NOMO-1 treated with DMSO at 0.1 percent for 48 hours (cell line): ENCODE measurements around the gene PCBP3.
"Not testable (repeated sequence)": the region's sequence is repeated elsewhere in the genome, so short reads cannot be mapped to it uniquely, and the experiment has no call there.

Source experiments
- DNase-seq: peaks from one replicate; lab custom pipeline; 2025; ENCODE audit not compliant: unreplicated experiment; lab: John Stamatoyannopoulos, UW

Gene PCBP3

DNA sequence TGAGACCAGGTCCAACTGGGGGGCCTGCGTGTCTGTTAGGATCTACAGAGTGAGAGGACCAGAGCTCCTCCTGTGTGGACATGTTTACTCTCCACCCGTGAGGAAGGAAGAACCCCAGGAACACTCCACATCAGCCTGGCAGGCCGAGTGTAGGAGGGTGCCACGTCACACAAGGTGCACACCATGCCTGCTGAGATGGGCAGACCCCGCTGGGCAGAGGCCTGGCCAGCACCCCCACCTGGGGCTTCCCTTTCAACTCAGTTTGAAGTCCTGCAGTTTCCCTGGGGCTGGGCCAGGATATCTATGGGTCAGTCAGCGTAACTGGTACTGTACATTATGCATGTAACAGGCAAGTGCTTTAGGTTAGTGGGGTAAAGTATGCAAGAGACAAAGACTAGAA is 30.1 kb upstream of the PCBP3 start:
- no peak for DNase-seq

GRCh38 chr21:45613881-45614280 is 29.6 kb upstream of the PCBP3 start:
- DNase-seq, result no peak

GRCh38 chr21:45615145-45615711 is 28.3 kb upstream of the PCBP3 start:
- peak; percentile 51 for DNase-seq

GRCh38 chr21:45617021-45617921 is 26.3 kb upstream of the PCBP3 start:
- no peak for DNase-seq

DNA sequence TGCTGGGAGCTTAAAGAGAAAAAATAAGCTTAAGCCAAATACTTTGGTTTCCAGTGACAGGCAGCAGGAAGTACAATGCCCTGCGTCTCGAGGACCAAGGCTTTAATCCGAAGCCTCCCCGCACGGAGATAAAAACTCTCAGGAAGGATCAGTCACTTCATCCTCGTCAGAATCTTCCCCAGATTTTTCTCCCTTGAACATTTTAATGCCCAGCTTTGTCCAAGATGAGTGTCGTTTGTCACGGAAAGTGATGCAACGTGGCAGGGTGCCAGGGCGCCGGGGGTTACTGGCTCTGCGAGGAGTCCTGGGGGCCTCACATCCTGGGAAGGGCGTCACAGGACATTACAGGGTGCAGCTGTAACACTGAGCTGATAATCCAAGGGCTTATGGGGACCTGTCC is 25.2 kb upstream of the PCBP3 start:
- DNase-seq, result no peak

DNA sequence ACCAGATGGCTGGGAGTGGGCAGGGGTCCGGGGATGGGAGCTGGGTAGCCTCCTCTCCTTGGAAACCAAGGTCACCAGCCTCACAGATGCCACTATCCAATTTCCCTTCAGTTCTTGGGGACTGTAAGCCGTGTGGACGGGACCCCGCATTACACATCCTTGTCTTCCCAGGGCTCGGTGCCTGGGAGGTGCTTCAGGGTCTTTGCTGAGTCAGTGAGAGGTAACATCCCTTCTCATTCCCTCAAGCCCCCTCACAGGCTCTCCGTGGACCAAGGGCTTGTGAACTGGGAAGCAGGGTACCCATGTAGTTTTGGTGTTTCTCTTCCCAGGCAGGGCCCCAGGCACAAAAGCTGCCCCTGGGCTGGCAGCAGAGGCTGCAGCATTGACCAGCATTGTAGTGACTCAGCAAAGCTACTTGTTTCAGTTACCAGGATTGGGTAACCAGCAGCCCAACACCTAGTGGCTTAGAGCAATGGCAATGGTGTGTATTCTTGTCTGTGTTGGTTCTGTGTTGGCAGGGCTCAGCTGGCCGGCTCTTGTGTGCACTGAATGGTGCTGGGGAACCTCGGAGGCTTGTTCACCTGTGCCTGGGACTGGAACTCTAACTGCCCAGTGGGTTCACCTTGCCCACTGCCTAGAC is 24.6 kb upstream of the PCBP3 start:
- peak; percentile 79 for DNase-seq

- DNase-seq, result no peak
These were observed 23.2 kb upstream of the PCBP3 start for GRCh38 chr21:45620201-45620923.

GRCh38 chr21:45621435-45622331 is 21.8 kb upstream of the PCBP3 start:
- not testable (repeated sequence) for DNase-seq

DNA sequence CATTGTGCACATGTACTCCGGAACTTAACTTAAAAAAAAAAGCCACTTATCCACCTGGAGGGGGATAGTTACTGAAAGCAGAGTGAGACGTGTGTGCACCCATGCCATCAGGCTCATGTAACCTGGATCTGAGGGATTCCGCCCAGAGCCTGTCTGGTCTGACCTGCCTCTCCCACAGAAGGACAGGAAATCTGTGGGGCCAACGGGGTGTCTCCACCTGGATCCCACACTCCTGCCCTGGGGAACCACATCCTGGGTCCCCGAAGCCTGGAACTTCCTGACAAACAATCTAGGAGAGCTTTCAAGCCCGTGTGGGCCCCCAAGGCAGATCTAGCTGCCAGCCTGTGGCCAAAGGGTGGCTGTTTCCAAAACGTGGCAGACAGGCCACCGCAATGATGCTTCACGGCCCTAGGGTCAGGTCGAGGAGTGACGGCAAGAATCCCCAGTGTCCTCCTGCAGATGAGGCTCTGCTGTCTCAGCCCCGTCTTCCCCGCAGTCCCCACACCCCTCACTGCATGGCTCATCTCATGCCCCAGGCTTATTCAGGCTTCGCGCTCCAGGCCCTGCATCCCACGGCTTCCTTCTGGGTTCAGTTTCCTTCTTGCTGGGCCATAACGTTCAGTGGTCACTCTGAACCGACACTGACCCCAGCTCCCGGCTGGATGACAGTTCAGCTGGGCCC is 21.0 kb upstream of the PCBP3 start:
- DNase-seq, result no peak

GRCh38 chr21:45623436-45623835 is 20.1 kb upstream of the PCBP3 start:
- DNase-seq, result no peak

DNA sequence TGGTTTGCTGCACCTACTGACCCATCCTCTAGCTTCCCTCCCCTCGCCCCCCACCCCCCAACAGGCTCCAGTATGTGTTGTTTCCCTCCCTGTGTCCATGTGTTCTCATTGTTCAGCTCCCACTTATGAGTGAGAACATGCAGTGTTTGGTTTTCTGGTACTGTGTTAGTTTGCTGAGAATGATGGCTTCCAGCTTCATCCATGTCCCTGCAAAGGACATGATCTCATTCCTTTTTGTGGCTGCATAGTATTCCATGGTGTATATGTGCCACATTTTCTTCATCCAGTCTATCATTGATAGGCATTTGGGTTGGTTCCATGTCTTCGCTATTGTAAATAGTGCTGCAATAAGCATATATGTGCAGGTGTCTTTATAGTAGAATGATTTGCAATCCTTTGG is 17.4 kb upstream of the PCBP3 start:
- DNase-seq, result not testable (repeated sequence)

GRCh38 chr21:45629046-45629981 is 14.2 kb upstream of the PCBP3 start:
- no peak for DNase-seq

DNA sequence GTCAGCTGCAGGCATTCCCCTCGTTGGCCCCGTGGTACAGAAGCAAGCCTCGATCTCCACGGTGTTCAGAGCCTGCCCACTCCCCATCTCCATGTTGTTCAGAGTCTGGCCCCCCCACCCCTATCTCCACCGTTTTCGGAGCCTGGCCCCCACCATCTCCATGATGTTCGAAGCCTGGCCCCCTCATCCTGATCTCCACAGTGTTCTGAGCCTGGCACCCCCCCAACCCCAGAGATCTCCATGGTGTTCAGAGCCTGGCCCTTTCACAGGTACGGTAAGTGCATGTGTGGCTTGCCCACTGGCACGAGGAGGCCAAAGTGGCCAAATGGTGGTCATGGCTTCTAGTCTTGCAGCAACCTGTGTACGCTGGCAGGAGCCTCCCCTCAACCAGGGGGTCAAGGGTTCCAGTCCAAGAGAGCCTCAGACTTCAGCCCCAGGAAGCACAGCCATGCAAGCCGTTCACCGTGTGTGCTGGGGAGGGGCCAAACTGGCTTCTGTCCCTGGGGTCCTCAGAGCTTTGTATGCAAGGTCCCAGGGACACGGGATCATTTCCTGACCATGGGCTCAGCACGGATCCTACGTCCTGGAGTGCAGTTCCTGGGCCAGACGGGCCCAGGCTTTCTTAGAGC is 13.3 kb upstream of the PCBP3 start:
- no peak for DNase-seq

DNA sequence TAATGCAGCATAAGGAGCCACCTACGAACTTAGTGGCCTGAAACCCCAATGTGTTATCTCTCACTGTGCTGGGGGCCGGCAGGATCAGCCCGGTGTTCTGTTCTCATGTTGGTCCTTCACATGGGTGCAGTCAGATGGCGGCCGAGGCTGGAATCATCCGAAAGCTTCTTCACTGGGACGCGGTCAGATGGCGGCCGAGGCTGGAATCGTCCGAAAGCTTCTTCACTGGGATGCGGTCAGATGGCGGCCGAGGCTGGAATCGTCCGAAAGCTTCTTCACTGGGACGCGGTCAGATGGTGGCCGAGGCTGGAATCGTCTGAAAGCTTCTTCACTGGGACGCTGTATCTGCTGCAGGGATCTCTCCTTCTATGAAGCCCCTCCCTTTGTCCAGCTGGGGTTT is 12.6 kb upstream of the PCBP3 start:
- no peak for DNase-seq

DNA sequence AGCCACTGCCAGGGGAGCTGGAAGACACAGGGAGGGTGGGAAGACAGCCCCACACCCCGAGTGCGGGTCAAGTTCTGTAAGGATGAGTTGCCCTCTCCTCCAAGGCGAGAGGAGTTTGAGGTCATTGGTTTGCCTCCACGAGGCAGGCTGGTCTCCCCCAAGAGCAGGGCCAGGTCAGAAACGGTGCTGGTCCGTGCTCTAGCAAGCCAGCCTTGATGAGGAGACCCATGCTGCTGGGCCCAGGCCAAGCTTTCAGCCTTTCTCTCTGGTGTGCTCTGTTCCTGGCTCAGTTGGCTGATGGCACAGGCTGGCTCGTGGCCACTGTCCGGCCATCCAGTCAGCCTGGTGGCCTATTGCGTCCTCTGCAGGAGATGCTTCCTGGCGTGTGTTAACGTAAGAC is 12.0 kb upstream of the PCBP3 start:
- no peak for DNase-seq

- DNase-seq, result no peak
These were observed 11.4 kb upstream of the PCBP3 start for GRCh38 chr21:45632160-45632559.

DNA sequence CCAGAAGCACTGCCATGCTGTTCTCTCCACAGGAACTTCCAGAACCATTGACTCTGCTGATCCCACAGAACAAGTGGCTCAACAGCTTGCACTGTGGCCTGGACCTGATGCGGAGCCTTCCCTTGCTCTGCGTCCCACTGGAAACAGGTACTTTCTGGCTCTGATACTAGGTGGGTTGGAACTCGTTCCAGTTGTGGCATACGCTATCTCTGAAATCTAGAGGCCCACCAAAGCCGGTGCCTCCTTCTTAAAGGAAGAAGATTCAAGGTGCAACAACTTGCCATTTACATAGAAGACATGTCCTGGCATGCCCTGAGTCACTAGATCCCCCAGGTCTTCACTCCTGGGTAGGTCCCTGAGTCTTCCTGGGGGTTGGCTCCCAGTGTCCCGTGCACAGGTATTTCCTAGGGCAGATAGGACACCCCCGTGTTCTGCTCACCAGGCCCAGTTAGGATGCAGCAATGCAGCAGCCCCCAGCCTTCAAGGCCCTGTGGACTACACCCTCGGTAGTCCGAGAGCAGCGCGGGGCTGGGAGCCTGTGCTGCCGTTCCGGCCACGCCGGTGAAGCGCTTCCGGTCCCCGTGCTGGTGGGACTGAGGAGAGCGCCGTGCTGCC is 10.8 kb upstream of the PCBP3 start:
- DNase-seq, result no peak
